SK-N-SH (cell line): ENCODE measurements around the gene TYR. TPM values are rescaled to one million over a fixed set of nuclear protein-coding genes. Genes with fewer than 3 reads are reported as not detected.

Experiments used
- CTCF ChIA-PET: fragments of 300-600, 350-600 bp; formaldehyde crosslinking; extraction: SDS; loops from one replicate; lab custom pipeline; 2021; lab: Yijun Ruan, JAX
- POLR2A ChIA-PET: fragments of 350-600 bp; sonication (Branson Sonifier 250); formaldehyde crosslinking; extraction: SDS; loops from one replicate; lab custom pipeline; 2020; ENCODE audit warnings: antibody characterized with exemption, inconsistent platforms; lab: Yijun Ruan, JAX
- DNase-seq: peaks from one replicate; pipeline ENCODE4 v3.0.0; 2012
- H2AFZ ChIP-seq: fragments of 200-600 bp; sonication (generic); 2 replicates; pipeline ENCODE4 v1.8.1; 2016; ENCODE audit warnings: antibody characterized with exemption, mild to moderate bottlenecking, low read depth
- H3F3A ChIP-seq: fragments of 200-600 bp; sonication (generic); replicated peaks from 2 replicates; pipeline ENCODE3; 2016; ENCODE audit warnings: antibody characterized with exemption, mild to moderate bottlenecking; ENCODE audit not compliant: insufficient read depth
- H3K27ac ChIP-seq, 2 experiments: fragments of 200-500 bp in 1 of 2; fragments of 200-600 bp in 1 of 2; sonication (Bioruptor generic) in 1 of 2; sonication (generic), shearing (Covaris generic) in 1 of 2; 2 replicates each; pipeline versions ENCODE4 v1.5.1 to v1.6.1; 2014 to 2016; ENCODE audit warnings: low read depth in 2 of 2, inconsistent platforms in 1 of 2, low read length in 1 of 2, mild to moderate bottlenecking in 1 of 2, mixed read lengths in 1 of 2
- H3K27me3 ChIP-seq: fragments of 200-600 bp; sonication (generic), shearing (Covaris generic); 2 replicates; pipeline ENCODE4 v1.6.1; 2016; ENCODE audit warnings: mixed run types; ENCODE audit not compliant: insufficient read depth
- H3K36me3 ChIP-seq, 2 experiments: fragments of 200-500 bp in 1 of 2; fragments of 200-600 bp in 1 of 2; sonication (Bioruptor generic) in 1 of 2; sonication (generic) in 1 of 2; replicated peaks in 1 of 2; 2 replicates each; pipeline versions ENCODE3 to v1.5.1; 2014 to 2016; ENCODE audit warnings: low read length in 1 of 2, mild to moderate bottlenecking in 1 of 2; ENCODE audit not compliant: insufficient read depth in 2 of 2, control insufficient read depth in 1 of 2
- H3K4me1 ChIP-seq, 2 experiments: fragments of 200-500 bp in 1 of 2; fragments of 200-600 bp in 1 of 2; sonication (Bioruptor generic) in 1 of 2; sonication (generic), shearing (Covaris generic) in 1 of 2; 2 replicates each; pipeline versions ENCODE4 v1.5.1 to v1.6.1; 2014 to 2016; ENCODE audit warnings: low read depth in 1 of 2, low read length in 1 of 2, mixed run types in 1 of 2; ENCODE audit not compliant: insufficient read depth in 2 of 2, control insufficient read depth in 1 of 2
- H3K4me2 ChIP-seq: fragments of 200-600 bp; sonication (generic), shearing (Covaris generic); 2 replicates; pipeline ENCODE4 v1.6.1; 2017; ENCODE audit warnings: mixed run types
- H3K4me3 ChIP-seq, 2 experiments: fragments of 200-500 bp in 1 of 2; fragments of 200-600 bp in 1 of 2; sonication (Bioruptor generic) in 1 of 2; sonication (generic), shearing (Covaris generic) in 1 of 2; 2 replicates each; pipeline versions ENCODE4 v1.5.1 to v1.8.1; 2014 to 2016; ENCODE audit warnings: low read depth in 2 of 2, inconsistent platforms in 1 of 2, low read length in 1 of 2, mild to moderate bottlenecking in 1 of 2, mixed read lengths in 1 of 2, moderate library complexity in 1 of 2
- H3K79me2 ChIP-seq: fragments of 200-600 bp; sonication (generic); 2 replicates; pipeline ENCODE4 v1.8.1; 2017; ENCODE audit warnings: mild to moderate bottlenecking; ENCODE audit not compliant: insufficient read depth
- H3K9ac ChIP-seq: fragments of 200-600 bp; sonication (generic); 2 replicates; pipeline ENCODE4 v1.6.1; 2017; ENCODE audit warnings: mixed run types
- H3K9me2 ChIP-seq: fragments of 200-600 bp; sonication (generic); 2 replicates; pipeline ENCODE4 v1.6.1; 2017; ENCODE audit warnings: mixed run types
- H3K9me3 ChIP-seq: fragments of 200-600 bp; sonication (generic); 2 replicates; pipeline ENCODE4 v1.6.1; 2017; ENCODE audit warnings: mixed run types, mild to moderate bottlenecking, moderate library complexity
- H4K20me1 ChIP-seq: fragments of 200-600 bp; sonication (generic); 2 replicates; pipeline ENCODE4 v1.6.1; 2017; ENCODE audit warnings: mild to moderate bottlenecking, mixed run types; ENCODE audit not compliant: insufficient read depth
- EZH2phosphoT487 ChIP-seq: fragments of 200-600 bp; sonication (generic); IDR thresholded peaks from 2 replicates; pipeline ENCODE4 v1.6.1; 2017; ENCODE audit warnings: low read depth, mixed run types, mild to moderate bottlenecking, antibody characterized with exemption, moderate library complexity, borderline replicate concordance
- FOXM1 ChIP-seq: IDR thresholded peaks from 2 replicates; pipeline ENCODE4 v1.4.0; 2012; ENCODE audit warnings: low read depth, mild to moderate bottlenecking
- GABPA ChIP-seq: IDR thresholded peaks from 2 replicates; pipeline ENCODE4 v1.4.0; 2012; ENCODE audit warnings: low read depth, mild to moderate bottlenecking
- GATA2 ChIP-seq: sonication (generic); formaldehyde crosslinking; IDR thresholded peaks from 2 replicates; pipeline ENCODE4 v1.5.0; 2020; ENCODE audit warnings: mild to moderate bottlenecking, missing genetic modification reagents
- MEF2A ChIP-seq: IDR thresholded peaks from 2 replicates; pipeline ENCODE4 v1.4.0; 2012; ENCODE audit warnings: low read depth, borderline replicate concordance
- NFIC ChIP-seq: IDR thresholded peaks from 2 replicates; pipeline ENCODE4 v1.4.0; 2012; ENCODE audit warnings: borderline replicate concordance
- NRF1 ChIP-seq: IDR thresholded peaks from 2 replicates; pipeline ENCODE4 v1.6.1; 2012; ENCODE audit warnings: low read depth, mild to moderate bottlenecking, low read length
- RFX5 ChIP-seq: IDR thresholded peaks from 2 replicates; pipeline ENCODE4 v1.6.1; 2012; ENCODE audit warnings: mild to moderate bottlenecking, improper control_type of control experiment, low read length
- RXRA ChIP-seq: IDR thresholded peaks from 2 replicates; pipeline ENCODE4 v1.4.0; 2012; ENCODE audit warnings: low read depth, mild to moderate bottlenecking, borderline replicate concordance
- SIN3A ChIP-seq: IDR thresholded peaks from 2 replicates; pipeline ENCODE4 v1.6.1; 2012; ENCODE audit warnings: low read depth, mild to moderate bottlenecking, low read length, moderate library complexity, borderline replicate concordance
- TAF1 ChIP-seq: IDR thresholded peaks from 2 replicates; pipeline ENCODE4 v1.6.1; 2012; ENCODE audit warnings: low read depth, mild to moderate bottlenecking, low read length, moderate library complexity, borderline replicate concordance
- TCF12 ChIP-seq: IDR thresholded peaks from 2 replicates; pipeline ENCODE4 v1.4.0; 2012
- TEAD4 ChIP-seq: IDR thresholded peaks from 2 replicates; pipeline ENCODE4 v1.4.0; 2012; ENCODE audit warnings: mild to moderate bottlenecking, borderline replicate concordance; ENCODE audit not compliant: insufficient read depth
- WGBS: methylation state at CpG from one replicate; pipeline ENCODE4 v1.1.6; 2017; ENCODE audit warnings: low lambda C conversion rate; 5-methylcytosine and 5-hydroxymethylcytosine counted together
- polyA plus RNA-seq, 3 experiments: library from polyadenylated mRNA; depleted of rRNA; stranded (reverse); fragments of >200 nt; gene quantifications; 2 replicates each; pipeline ENCODE4 v1.2.3, GENCODE V29; 2012
- TF ChIP-seq, protein P1 (sequence below): fragments of 150-350 bp; IDR thresholded peaks from 2 replicates; pipeline ENCODE4 v1.6.1; 2016; ENCODE audit warnings: mild to moderate bottlenecking, low read depth, low read length
- TF ChIP-seq, protein P2 (sequence below): fragments of 200-600 bp; sonication (generic); IDR thresholded peaks from 2 replicates; pipeline ENCODE4 v1.6.1; 2017; ENCODE audit warnings: antibody characterized with exemption, mild to moderate bottlenecking, moderate library complexity
- TF ChIP-seq, protein P3 (sequence below): fragments of 150-350 bp; IDR thresholded peaks from 2 replicates; pipeline ENCODE4 v1.6.1; 2017; ENCODE audit warnings: antibody characterized with exemption, low read length, low read depth, borderline replicate concordance

The TYR gene
- polyA plus RNA-seq, 1 of the 3 experiments (the other 2 are of a cell fraction), result not detected

DNA sequence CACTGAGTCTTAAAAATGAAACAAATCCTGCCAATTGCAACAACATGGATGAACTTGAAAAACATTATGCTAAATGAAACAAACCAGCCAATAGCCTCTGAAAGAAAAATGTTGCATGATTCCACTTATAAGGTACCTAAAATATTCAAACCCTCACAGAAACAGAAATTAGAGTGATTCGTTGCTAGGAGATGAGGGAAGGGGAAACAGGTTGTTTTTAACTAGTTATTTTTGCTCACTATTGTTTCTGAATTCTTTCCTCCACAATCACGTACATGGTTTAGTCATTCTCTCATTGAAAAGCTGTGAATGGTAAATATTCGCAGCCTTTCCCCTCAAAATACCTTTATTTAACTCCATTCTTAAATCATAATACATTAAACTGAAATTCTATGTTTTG is 14.0 kb upstream of the TYR start:
- Histone ChIP-seq H3K9ac (no peak overlapping the region), H3K27me3 (no peaks in the 10 kb centered on the region), H3K4me1 (no peaks in the 10 kb centered on the region; a peak in 1 of 4 replicates), H3K36me3 (no peaks in the 10 kb centered on the region)
- no peak for DNase-seq
- WGBS, result 21% methylated on average over 3 of the region's 3 CpGs
- TF ChIP-seq MEF2A (no peak), NFIC (no peak), TAF1 (no peak), EZH2phosphoT487 (no peak), TCF12 (no peak), TEAD4 (no peak), GABPA (no peak), GATA2 (CRISPR knock-in tag) (no peak), SIN3A (no peak)
- TF ChIP-seq, protein P1, sequence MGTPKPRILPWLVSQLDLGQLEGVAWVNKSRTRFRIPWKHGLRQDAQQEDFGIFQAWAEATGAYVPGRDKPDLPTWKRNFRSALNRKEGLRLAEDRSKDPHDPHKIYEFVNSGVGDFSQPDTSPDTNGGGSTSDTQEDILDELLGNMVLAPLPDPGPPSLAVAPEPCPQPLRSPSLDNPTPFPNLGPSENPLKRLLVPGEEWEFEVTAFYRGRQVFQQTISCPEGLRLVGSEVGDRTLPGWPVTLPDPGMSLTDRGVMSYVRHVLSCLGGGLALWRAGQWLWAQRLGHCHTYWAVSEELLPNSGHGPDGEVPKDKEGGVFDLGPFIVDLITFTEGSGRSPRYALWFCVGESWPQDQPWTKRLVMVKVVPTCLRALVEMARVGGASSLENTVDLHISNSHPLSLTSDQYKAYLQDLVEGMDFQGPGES, result no peak
- TF ChIP-seq, protein P2, sequence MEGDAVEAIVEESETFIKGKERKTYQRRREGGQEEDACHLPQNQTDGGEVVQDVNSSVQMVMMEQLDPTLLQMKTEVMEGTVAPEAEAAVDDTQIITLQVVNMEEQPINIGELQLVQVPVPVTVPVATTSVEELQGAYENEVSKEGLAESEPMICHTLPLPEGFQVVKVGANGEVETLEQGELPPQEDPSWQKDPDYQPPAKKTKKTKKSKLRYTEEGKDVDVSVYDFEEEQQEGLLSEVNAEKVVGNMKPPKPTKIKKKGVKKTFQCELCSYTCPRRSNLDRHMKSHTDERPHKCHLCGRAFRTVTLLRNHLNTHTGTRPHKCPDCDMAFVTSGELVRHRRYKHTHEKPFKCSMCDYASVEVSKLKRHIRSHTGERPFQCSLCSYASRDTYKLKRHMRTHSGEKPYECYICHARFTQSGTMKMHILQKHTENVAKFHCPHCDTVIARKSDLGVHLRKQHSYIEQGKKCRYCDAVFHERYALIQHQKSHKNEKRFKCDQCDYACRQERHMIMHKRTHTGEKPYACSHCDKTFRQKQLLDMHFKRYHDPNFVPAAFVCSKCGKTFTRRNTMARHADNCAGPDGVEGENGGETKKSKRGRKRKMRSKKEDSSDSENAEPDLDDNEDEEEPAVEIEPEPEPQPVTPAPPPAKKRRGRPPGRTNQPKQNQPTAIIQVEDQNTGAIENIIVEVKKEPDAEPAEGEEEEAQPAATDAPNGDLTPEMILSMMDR, result no peak
- TF ChIP-seq, all 33 proteins: peak for 0
- H3F3A ChIP-seq, result no peaks in the 10 kb centered on the region
- no peaks in the 10 kb centered on the region for H3K9me2 ChIP-seq
- no peak overlapping the region for H3K4me2 ChIP-seq
- ChIA-PET CTCF (no interaction called here), POLR2A (no interaction called here)
- no peaks in the 10 kb centered on the region; the same call in 1 of the 2 replicates for H3K9me3 ChIP-seq
- H2AFZ ChIP-seq, result no peak overlapping the region
- H3K4me3 ChIP-seq, result no peak overlapping the region
- no peaks in the 10 kb centered on the region for H3K79me2 ChIP-seq
- no peak overlapping the region for H3K27ac ChIP-seq
- H4K20me1 ChIP-seq, result no peaks in the 10 kb centered on the region

DNA sequence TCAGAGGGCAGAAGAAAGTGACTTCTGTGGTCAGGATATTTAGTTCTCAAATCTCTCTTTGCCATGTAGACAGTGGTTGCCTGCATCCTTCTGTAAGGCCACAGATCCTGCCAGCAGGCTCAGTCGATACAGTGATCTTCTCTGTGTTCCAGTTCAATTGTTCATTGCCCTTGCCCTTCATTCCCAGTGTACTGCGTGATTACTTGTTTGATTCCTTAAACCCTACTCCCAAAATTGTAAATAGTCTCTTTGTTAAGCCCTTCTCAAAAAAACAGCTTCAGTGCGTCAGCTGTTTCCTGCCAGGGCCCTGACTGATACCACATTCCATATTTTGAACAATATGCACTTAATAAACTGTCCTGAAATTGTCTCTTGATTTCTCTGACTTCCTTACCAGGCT is 9.3 kb upstream of the TYR start:
- ChIA-PET CTCF (no interaction called here), POLR2A (no interaction called here)
- Histone ChIP-seq H3K4me2 (no peak overlapping the region), H3K36me3 (no peaks in the 10 kb centered on the region), H4K20me1 (no peaks in the 10 kb centered on the region), H3K9me2 (no peaks in the 10 kb centered on the region), H3F3A (no peaks in the 10 kb centered on the region), H2AFZ (no peak overlapping the region), H3K27ac (no peak overlapping the region), H3K9me3 (no peaks in the 10 kb centered on the region; the same call in 1 of the 2 replicates), H3K9ac (no peak overlapping the region), H3K4me3 (no peak overlapping the region), H3K27me3 (no peaks in the 10 kb centered on the region), H3K79me2 (no peaks in the 10 kb centered on the region), H3K4me1 (no peaks in the 10 kb centered on the region)
- DNase-seq, result no peak
- WGBS, result 37% methylated on average over 3 of the region's 3 CpGs
- TF ChIP-seq FOXM1 (no peak), TEAD4 (no peak), EZH2phosphoT487 (no peak), NRF1 (no peak), RFX5 (no peak), RXRA (no peak)
- TF ChIP-seq, protein P3, sequence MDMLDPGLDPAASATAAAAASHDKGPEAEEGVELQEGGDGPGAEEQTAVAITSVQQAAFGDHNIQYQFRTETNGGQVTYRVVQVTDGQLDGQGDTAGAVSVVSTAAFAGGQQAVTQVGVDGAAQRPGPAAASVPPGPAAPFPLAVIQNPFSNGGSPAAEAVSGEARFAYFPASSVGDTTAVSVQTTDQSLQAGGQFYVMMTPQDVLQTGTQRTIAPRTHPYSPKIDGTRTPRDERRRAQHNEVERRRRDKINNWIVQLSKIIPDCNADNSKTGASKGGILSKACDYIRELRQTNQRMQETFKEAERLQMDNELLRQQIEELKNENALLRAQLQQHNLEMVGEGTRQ, result no peak
